Neural crest cell (in vitro differentiated cells): ENCODE results near the gene ZC3H4. TPM values are rescaled to one million over a fixed set of nuclear protein-coding genes. Genes with fewer than 3 reads are reported as not detected.
A peak's percentile ranks its signal among the peaks of the same experiment; 100 is the strongest.

ENCODE experiments used
- DNase-seq: peaks from one replicate; pipeline ENCODE4 v3.0.0; 2021; ENCODE audit warnings: low read depth, mixed read lengths, low spot score
- H3K27ac Mint-ChIP-seq: one replicate; pipeline ENCODE4 v1.8.0; 2021; ENCODE audit warnings: mild to moderate bottlenecking, mixed read lengths; ENCODE audit not compliant: unreplicated experiment
- H3K27me3 Mint-ChIP-seq: 2 replicates; pipeline ENCODE4 v1.8.0; 2021; ENCODE audit warnings: low read depth, mild to moderate bottlenecking, mixed read lengths
- H3K36me3 Mint-ChIP-seq: 2 replicates; pipeline ENCODE4 v1.8.0; 2021; ENCODE audit warnings: low read depth, mild to moderate bottlenecking, mixed read lengths
- H3K4me1 Mint-ChIP-seq: 2 replicates; pipeline ENCODE4 v1.8.0; 2021; ENCODE audit warnings: mixed read lengths
- H3K4me3 Mint-ChIP-seq: one replicate; pipeline ENCODE4 v1.8.0; 2021; ENCODE audit warnings: mild to moderate bottlenecking, mixed read lengths
- H3K9me3 Mint-ChIP-seq: 2 replicates; pipeline ENCODE4 v1.8.0; 2021; ENCODE audit warnings: mixed read lengths
- CTCF ChIP-seq: fragments of 200-600 bp; sonication (generic); conservative IDR thresholded peaks from 2 replicates; pipeline ENCODE4 v1.5.0; 2021; ENCODE audit warnings: antibody characterized with exemption, mild to moderate bottlenecking
- total RNA-seq: library from RNA; stranded (reverse); gene quantifications from 2 replicates; pipeline ENCODE4 v1.2.1, GENCODE V29; 2021

ZC3H4 gene
- total RNA-seq, 1 donor from 2014 or later = 104 TPM

- TF ChIP-seq CTCF = no peak
- DNase-seq = peak; percentile 71
- peaks cover 46% of the 10 kb centered on the region for H3K4me1 Mint-ChIP-seq
- peaks cover 5% of the 10 kb centered on the region for H3K27me3 Mint-ChIP-seq
- peaks cover 8% of the 10 kb centered on the region for H3K36me3 Mint-ChIP-seq
- no peaks in the 10 kb centered on the region for H3K9me3 Mint-ChIP-seq
- peak overlapping the region; percentile 93 for H3K4me3 Mint-ChIP-seq
- H3K27ac Mint-ChIP-seq = peak overlapping the region; percentile 99
Observed at GRCh38 chr19:47112166-47112996, 1.2 kb downstream of the ZC3H4 start.

GRCh38 chr19:47111682-47112165 is 1.9 kb downstream of the ZC3H4 start:
- H3K27me3 Mint-ChIP-seq = peaks cover 5% of the 10 kb centered on the region
- H3K27ac Mint-ChIP-seq = peak overlapping the region; percentile 96
- DNase-seq = no peak
- H3K4me3 Mint-ChIP-seq = peak overlapping the region; percentile 93
- TF ChIP-seq CTCF = no peak
- peaks cover 8% of the 10 kb centered on the region for H3K36me3 Mint-ChIP-seq
- peaks cover 53% of the 10 kb centered on the region for H3K4me1 Mint-ChIP-seq
- no peaks in the 10 kb centered on the region for H3K9me3 Mint-ChIP-seq

- DNase-seq = no peak
- Mint-ChIP-seq H3K27me3 (peaks cover 5% of the 10 kb centered on the region), H3K9me3 (no peaks in the 10 kb centered on the region), H3K4me3 (peak overlapping the region; percentile 93), H3K4me1 (peaks cover 59% of the 10 kb centered on the region), H3K36me3 (peaks cover 8% of the 10 kb centered on the region), H3K27ac (peak overlapping the region; percentile 96)
- no peak for TF ChIP-seq CTCF
Observed at GRCh38 chr19:47111006-47111621, 2.5 kb downstream of the ZC3H4 start.

- Mint-ChIP-seq H3K27me3 (peaks cover 5% of the 10 kb centered on the region), H3K4me1 (peaks cover 64% of the 10 kb centered on the region), H3K36me3 (peaks cover 10% of the 10 kb centered on the region), H3K4me3 (peak overlapping the region; percentile 93), H3K27ac (peak overlapping the region; percentile 96), H3K9me3 (no peaks in the 10 kb centered on the region)
- DNase-seq = no peak
- TF ChIP-seq CTCF = no peak
Observed at GRCh38 chr19:47110521-47111005, 3.0 kb downstream of the ZC3H4 start.

- H3K27ac Mint-ChIP-seq = peak overlapping the region; percentile 96
- DNase-seq = peak; percentile 31
- no peaks in the 10 kb centered on the region for H3K9me3 Mint-ChIP-seq
- peak overlapping the region; percentile 93 for H3K4me3 Mint-ChIP-seq
- no peak for TF ChIP-seq CTCF
- peaks cover 66% of the 10 kb centered on the region for H3K4me1 Mint-ChIP-seq
- peaks cover 10% of the 10 kb centered on the region for H3K36me3 Mint-ChIP-seq
- H3K27me3 Mint-ChIP-seq = peaks cover 5% of the 10 kb centered on the region
Observed at GRCh38 chr19:47109541-47110375, 3.8 kb downstream of the ZC3H4 start.
